WI38 (cell line): ENCODE data around the gene TACC3.

Experiments used
- H3K4me3 ChIP-seq: 2 replicates; pipeline ENCODE4 v1.5.1; 2011; ENCODE audit warnings: low read depth, mild to moderate bottlenecking, control low read depth, low read length
- CTCF ChIP-seq: IDR thresholded peaks from 2 replicates; pipeline ENCODE4 v1.5.1; 2012; ENCODE audit warnings: low read depth, mild to moderate bottlenecking, control low read depth, low read length

The TACC3 gene

GRCh38 chr4:1714303-1715001 is 6.9 kb upstream of the TACC3 start:
- TF ChIP-seq CTCF, result no peak
- no peak overlapping the region for H3K4me3 ChIP-seq

DNA sequence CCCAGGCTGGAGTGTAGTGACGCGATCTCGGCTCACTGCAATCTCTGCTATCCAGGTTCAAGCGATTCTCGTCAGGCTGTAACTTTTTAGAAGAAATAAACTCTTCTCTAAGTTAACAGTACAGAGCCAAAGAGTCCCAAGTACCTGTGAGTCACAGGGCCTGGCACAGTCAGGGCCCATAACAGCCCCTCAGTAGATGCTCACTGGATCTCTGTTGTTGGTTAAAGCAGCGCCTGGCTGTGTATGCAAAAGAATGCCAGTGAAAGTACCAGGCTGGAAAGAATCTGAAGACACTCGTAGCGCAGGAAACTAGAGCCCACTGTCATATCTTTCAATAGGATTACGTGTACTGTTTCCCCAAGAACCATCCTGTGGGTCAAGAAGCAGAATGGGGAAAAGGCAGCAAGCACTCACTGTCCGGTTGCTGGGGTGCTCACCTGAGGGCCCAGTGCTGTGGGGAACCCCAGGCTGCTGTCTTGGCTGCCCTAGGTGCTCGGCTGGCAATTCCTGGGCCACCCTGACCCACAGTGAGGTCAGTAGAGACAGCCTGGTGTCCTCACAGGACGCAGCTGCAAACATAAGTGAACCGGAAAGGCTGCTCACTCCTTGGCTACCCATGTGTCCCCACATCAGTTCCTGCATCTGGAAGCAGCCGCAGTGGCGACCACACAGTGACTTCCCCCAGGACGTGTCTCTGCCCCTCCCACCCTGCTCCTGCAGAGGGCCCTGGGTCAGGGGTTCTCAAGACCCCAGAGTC is 6.1 kb upstream of the TACC3 start:
- TF ChIP-seq CTCF, result no peak

GRCh38 chr4:1716065-1716945 is 5.0 kb upstream of the TACC3 start:
- no peak for TF ChIP-seq CTCF
- H3K4me3 ChIP-seq, result no peak overlapping the region

More for the DNA sequence above, 6.1 kb upstream of the TACC3 start:
- H3K4me3 ChIP-seq, result no peak overlapping the region

DNA sequence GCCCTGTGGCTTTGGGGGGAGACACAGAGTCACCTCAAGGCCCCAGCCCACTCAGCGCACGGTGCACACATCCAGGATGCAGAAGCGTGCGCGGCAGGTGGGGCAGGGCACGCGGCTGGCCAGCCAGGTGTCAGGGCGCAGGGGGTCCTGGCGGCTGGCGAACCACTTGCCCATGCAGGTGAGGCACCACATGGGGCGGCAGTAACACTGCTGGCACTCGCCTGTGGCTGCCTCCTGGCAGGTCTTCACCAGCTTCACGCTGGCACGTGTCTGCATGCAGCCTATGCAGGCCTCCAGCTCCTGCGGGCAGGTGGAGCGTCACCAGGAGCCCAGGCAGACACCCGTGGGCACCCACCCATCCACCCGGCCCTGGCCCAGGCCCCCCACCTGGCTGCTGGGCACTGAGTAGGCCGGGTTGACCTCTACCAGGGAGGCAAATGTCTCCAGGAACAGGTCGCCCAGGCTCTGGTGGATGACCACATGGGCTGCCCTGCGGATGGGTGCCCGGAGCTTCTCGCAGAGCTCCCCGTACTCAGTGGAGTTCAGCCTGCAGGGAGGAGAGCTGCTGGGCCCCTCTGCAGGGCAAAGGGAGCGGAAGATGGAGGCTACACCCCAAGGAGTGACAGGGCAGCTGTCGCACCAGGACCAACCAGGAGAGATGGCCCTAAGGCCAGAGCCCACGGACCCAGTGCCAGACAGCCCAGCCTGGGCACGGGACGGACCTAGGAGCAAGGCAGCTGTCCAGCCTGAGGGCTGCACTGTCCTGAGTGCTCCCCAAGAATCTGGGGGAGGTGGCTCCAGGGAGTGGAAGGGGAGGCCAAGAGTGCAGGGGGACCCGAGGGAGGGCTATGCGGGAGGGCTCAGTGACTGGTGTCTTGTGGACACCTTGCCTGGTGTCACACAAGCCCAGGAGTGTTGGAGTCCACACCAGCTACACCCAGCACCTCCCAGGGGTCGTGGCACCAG is 3.9 kb upstream of the TACC3 start:
- no peak overlapping the region for H3K4me3 ChIP-seq
- no peak for TF ChIP-seq CTCF

DNA sequence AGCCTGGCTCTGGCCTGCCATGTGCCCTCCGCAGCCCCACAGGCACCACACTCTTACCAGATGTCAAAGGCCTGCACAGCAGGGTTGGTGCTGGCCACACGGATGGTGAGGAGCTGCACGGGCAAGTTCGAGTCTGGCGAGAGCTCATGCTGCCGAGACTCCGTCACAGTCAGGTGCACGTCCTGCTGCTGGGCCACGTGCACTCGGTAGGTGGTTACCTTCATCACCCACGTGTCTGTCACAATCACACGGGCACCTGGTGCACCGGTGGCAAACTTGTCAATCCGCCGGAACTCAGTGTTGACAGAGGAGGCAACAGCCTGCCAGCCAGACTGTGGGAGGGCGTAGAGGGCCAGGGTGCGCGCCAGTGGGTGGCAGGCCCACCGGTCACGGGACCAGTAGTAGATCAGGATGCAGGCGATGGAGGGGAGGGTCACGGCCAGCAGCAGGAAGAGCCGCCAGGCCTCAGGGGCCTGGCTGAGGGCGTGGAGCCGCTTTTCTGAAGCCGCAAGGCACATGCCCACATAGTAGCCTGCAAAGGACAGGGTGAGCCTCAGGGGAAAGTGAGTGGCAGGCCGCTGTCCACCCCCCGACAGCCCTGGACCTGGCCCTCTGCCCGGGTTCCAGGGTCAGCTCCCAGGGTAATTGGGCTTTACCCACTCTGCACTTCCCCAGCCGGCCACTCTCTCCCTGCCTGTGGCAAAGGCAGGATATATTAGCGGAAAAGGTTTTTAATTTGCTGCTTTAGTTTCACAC is 3.0 kb upstream of the TACC3 start:
- TF ChIP-seq CTCF, result no peak
- H3K4me3 ChIP-seq, result no peak overlapping the region
